HepG2 (cell line): ENCODE results near the gene TBC1D10B. TPM values are rescaled to one million over a fixed set of nuclear protein-coding genes. Genes with fewer than 3 reads are reported as not detected.

Experiments used
- CENPT ChIP-seq: sonication (generic); formaldehyde crosslinking; IDR thresholded peaks from 2 replicates; pipeline ENCODE4 v1.8.0; 2022; ENCODE audit warnings: low read depth, mild to moderate bottlenecking, moderate library complexity, missing genetic modification reagents
- CERS6 ChIP-seq: sonication (generic); formaldehyde crosslinking; IDR thresholded peaks from 2 replicates; pipeline ENCODE4 v1.5.0; 2020; ENCODE audit warnings: missing genetic modification reagents
- CREM ChIP-seq, 2 experiments: sonication (generic) in 1 of 2; formaldehyde crosslinking in 1 of 2; IDR thresholded peaks; 2 replicates each; pipeline versions ENCODE4 v1.4.0 to v1.6.1; 2016 to 2020; ENCODE audit warnings: antibody characterized with exemption in 1 of 2, mild to moderate bottlenecking in 1 of 2, missing genetic modification reagents in 1 of 2
- DNMT1 ChIP-seq: sonication (generic); formaldehyde crosslinking; IDR thresholded peaks from 2 replicates; pipeline ENCODE4 v1.5.1; 2020; ENCODE audit warnings: mild to moderate bottlenecking, missing genetic modification reagents
- HNF1A ChIP-seq, 2 experiments: sonication (generic) in 1 of 2; formaldehyde crosslinking in 1 of 2; IDR thresholded peaks; 2 replicates each; pipeline versions ENCODE4 v1.4.0 to v1.6.1; 2016 to 2020; ENCODE audit warnings: borderline replicate concordance in 1 of 2, low read depth in 1 of 2, mild to moderate bottlenecking in 1 of 2, missing genetic modification reagents in 1 of 2
- MAF1 ChIP-seq: sonication (generic); formaldehyde crosslinking; IDR thresholded peaks from 2 replicates; pipeline ENCODE4 v1.5.0; 2020; ENCODE audit warnings: missing genetic modification reagents, borderline replicate concordance
- MBD4 ChIP-seq: IDR thresholded peaks from 2 replicates; pipeline ENCODE4 v1.6.1; 2012; ENCODE audit warnings: low read length, inconsistent platforms, borderline replicate concordance
- MYC ChIP-seq: sonication (generic); formaldehyde crosslinking; IDR thresholded peaks from 2 replicates; pipeline ENCODE4 v1.9.0; 2021; ENCODE audit warnings: missing genetic modification reagents, borderline replicate concordance
- NCOA1 ChIP-seq: sonication (generic); formaldehyde crosslinking; IDR thresholded peaks from 2 replicates; pipeline ENCODE4 v1.9.0; 2021; ENCODE audit warnings: missing genetic modification reagents
- SRY ChIP-seq: sonication (generic); formaldehyde crosslinking; IDR thresholded peaks from 2 replicates; pipeline ENCODE4 v1.8.0; 2022; ENCODE audit warnings: mild to moderate bottlenecking, missing genetic modification reagents
- TERF1 ChIP-seq: sonication (generic); formaldehyde crosslinking; IDR thresholded peaks from 2 replicates; pipeline ENCODE4 v1.8.0; 2022; ENCODE audit warnings: mild to moderate bottlenecking, missing genetic modification reagents, moderate library complexity
- XRCC5 ChIP-seq: fragments of 200-400 bp; formaldehyde crosslinking; optimal IDR thresholded peaks from 2 replicates; pipeline ENCODE3; 2017; ENCODE audit warnings: mild to moderate bottlenecking, low read length
- ZNF460 ChIP-seq: sonication (generic); formaldehyde crosslinking; IDR thresholded peaks from 2 replicates; pipeline ENCODE4 v1.5.1; 2020; ENCODE audit warnings: missing genetic modification reagents, mild to moderate bottlenecking, borderline replicate concordance
- ZNF510 ChIP-seq: sonication (generic); formaldehyde crosslinking; IDR thresholded peaks from 2 replicates; pipeline ENCODE4 v1.4.0; 2020; ENCODE audit warnings: low read depth, mild to moderate bottlenecking, missing genetic modification reagents
- ZNF576 ChIP-seq: sonication (generic); formaldehyde crosslinking; IDR thresholded peaks from 2 replicates; pipeline ENCODE4 v1.4.0; 2020; ENCODE audit warnings: mild to moderate bottlenecking, missing genetic modification reagents
- ZNF75D ChIP-seq: sonication (generic); formaldehyde crosslinking; IDR thresholded peaks from 2 replicates; pipeline ENCODE4 v1.8.1; 2023; ENCODE audit warnings: missing genetic modification reagents, mild to moderate bottlenecking, borderline replicate concordance
- polyA plus RNA-seq, 8 experiments: library from polyadenylated mRNA; depleted of rRNA in 3 of 8; stranded (reverse) in 7 of 8; unstranded in 1 of 8; fragments of >200 nt; fragmentation: Illumina TruSeq in 4 of 8; extraction: Trizol in 4 of 8; gene quantifications; 2 replicates each; pipeline versions ENCODE4 v1.2.1 to v1.2.3, GENCODE V29; 2011 to 2016; ENCODE audit warnings: low read depth in 4 of 8, missing spikeins in 1 of 8, mixed read lengths in 1 of 8; ENCODE audit not compliant: insufficient read depth in 1 of 8
- total RNA-seq, 5 experiments: library from RNA; depleted of rRNA; stranded (reverse); fragments of >200 nt; fragmentation: Illumina TruSeq; extraction: Trizol; gene quantifications; 2 replicates each; pipeline ENCODE4 v1.2.3, GENCODE V29; 2016; ENCODE audit warnings: low read depth in 1 of 5

The TBC1D10B gene
- total and polyA plus RNA-seq, 2 of the 13 experiments (the other 11 are each of a cell fraction or from before 2014, with no cell fraction given), result 15.7 to 24.8 TPM

GRCh38 chr16:30381291-30382041 lies 11.2 kb upstream of the TBC1D10B start (continued):
- TF ChIP-seq HNF1A (IDR thresholded peaks at IDR 0.05; ENCODE audit: low read depth), result no peak
- TF ChIP-seq HNF1A (CRISPR knock-in tag; IDR thresholded peaks at IDR 0.05; ENCODE audit: borderline replicate concordance), result no peak
- TF ChIP-seq MBD4, result no peak
- TF ChIP-seq MAF1, result no peak
- TF ChIP-seq ZNF576 (CRISPR knock-in tag), result no peak
- TF ChIP-seq XRCC5, result no peak
- TF ChIP-seq CERS6 (CRISPR knock-in tag), result no peak
- 0 out of 2 replicates have a peak, but pooled peaks have one; percentile 55 for TF ChIP-seq ZNF510 (CRISPR knock-in tag)
- TF ChIP-seq ZNF460 (CRISPR knock-in tag), result no peak
- no peak for TF ChIP-seq NCOA1 (CRISPR knock-in tag)
- TF ChIP-seq SRY, result no peak
- TF ChIP-seq CREM (IDR thresholded peaks at IDR 0.05), result peak; percentile 68; the same call in 1 of the 2 replicates
- no peak for TF ChIP-seq CREM (CRISPR knock-in tag; IDR thresholded peaks at IDR 0.05)
- no peak for TF ChIP-seq ZNF75D (CRISPR knock-in tag)
- no peak for TF ChIP-seq DNMT1 (CRISPR knock-in tag)
- no peak for TF ChIP-seq CENPT (CRISPR knock-in tag)
- no peak for TF ChIP-seq TERF1
- TF ChIP-seq MYC (CRISPR knock-in tag), result peak; percentile 44; the same call in 1 of the 2 replicates
